ENCODE results near the gene GOLPH3L.
A peak's percentile ranks its signal among the peaks of the same experiment; 100 is the strongest.

The GOLPH3L gene

DNA sequence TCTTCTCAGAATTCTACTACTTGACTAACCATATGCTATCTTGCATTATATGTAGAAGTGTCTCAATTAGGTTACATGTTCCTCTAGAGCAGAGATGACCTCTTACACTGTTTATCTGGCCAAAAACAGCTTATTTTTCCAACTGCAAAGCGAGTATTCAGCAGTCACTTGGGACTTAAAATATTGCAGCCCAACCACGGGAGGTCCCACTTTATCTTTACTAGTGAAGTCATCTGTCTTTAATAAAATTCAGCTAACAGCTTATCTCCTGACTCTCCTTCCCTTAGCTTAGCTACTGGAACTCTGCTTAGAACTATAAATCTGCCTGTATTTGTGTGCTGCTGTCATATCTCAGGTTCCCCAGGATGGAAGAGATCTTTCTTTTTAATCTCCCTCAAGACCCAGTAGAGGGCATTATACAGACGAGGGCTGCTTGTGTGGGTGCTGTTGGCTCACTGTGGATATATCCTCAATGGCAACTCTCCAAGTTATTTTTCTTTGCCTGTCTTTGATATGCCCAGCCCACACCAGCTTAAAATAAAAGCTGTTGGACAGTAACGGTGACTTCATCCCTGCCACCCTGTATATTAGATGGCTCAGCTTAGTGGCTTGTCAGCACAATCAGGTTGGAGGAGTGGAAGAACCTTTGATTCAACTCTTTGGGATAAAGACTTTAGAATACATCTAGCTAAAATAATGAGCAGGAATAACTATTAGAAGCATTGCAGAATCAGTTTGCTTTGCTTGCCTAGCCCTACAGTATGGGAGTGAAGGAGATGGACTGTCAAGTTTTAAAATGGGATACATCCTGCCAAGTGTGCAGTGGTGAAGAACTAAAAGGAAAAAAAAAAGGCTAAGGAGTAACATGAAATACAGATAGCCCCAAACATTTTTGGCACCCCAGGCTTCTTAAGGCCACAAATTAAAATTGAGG, 77.1 kb downstream of the GOLPH3L start:
- Histone ChIP-seq H3K36me3 (ENCODE audit: control insufficient read depth in 2 of 2, insufficient read depth in 1 of 2, low read length in 2 of 2) (peaks cover 26 to 89% of the 10 kb centered on the region in 2 experiments), H3K4me3 (ENCODE audit: low read depth, low read length) (no peak overlapping the region), H3K4me1 (ENCODE audit: control insufficient read depth, insufficient read depth, low read length) (peaks cover 5% of the 10 kb centered on the region; the same call in 1 of the 2 replicates), H3K27ac (ENCODE audit: extremely low read depth, low read depth, low read length) (peak overlapping the region; percentile 21), H3K9me3 (ENCODE audit: control insufficient read depth, insufficient read depth, low read depth, low read length) (no peaks in the 10 kb centered on the region)
- POLR2A ChIA-PET = interaction anchor here (0.6 to 4.0 kb wide), 13 partner anchors 9 to 387 kb away, joined by 3 to 33 read pairs (median 5); partner anchors contain the start of genes ENSA, GOLPH3L, MCL1 and MINDY1
- CTCF ChIA-PET = interaction anchor here (0.6 to 4.6 kb wide), 17 partner anchors 9 to 1196 kb away, joined by 3 to 62 read pairs (median 4); partner anchors contain the start of genes ENSA and MCL1
- TF ChIP-seq HOXA7 (CRISPR knock-in tag; IDR thresholded peaks at IDR 0.05; ENCODE audit: borderline replicate concordance) = no peak
- no peak for TF ChIP-seq GLI4 (tag by site-specific recombination; IDR thresholded peaks at IDR 0.05)
- peak; percentile 84 for TF ChIP-seq ZXDB (tag by site-specific recombination; IDR thresholded peaks at IDR 0.05)
- no peak for TF ChIP-seq ZNF473 (tag by site-specific recombination; IDR thresholded peaks at IDR 0.05)
- peak; percentile 93 for TF ChIP-seq TRIM28 (IDR thresholded peaks at IDR 0.05; ENCODE audit: borderline replicate concordance, low read length)
- peak; percentile 31; the same call in 1 of the 2 replicates for TF ChIP-seq ZBTB21 (tag by site-specific recombination; IDR thresholded peaks at IDR 0.05)
- 0 out of 2 replicates have a peak, but pooled peaks have one; percentile 40 for TF ChIP-seq ZNF561 (tag by site-specific recombination; IDR thresholded peaks at IDR 0.05; ENCODE audit: borderline replicate concordance)
- no peak for TF ChIP-seq SALL2 (tag by site-specific recombination; IDR thresholded peaks at IDR 0.05; ENCODE audit: borderline replicate concordance)
- no peak for TF ChIP-seq ZNF266 (tag by site-specific recombination; IDR thresholded peaks at IDR 0.05; ENCODE audit: low read depth)
- TF ChIP-seq, protein P1, sequence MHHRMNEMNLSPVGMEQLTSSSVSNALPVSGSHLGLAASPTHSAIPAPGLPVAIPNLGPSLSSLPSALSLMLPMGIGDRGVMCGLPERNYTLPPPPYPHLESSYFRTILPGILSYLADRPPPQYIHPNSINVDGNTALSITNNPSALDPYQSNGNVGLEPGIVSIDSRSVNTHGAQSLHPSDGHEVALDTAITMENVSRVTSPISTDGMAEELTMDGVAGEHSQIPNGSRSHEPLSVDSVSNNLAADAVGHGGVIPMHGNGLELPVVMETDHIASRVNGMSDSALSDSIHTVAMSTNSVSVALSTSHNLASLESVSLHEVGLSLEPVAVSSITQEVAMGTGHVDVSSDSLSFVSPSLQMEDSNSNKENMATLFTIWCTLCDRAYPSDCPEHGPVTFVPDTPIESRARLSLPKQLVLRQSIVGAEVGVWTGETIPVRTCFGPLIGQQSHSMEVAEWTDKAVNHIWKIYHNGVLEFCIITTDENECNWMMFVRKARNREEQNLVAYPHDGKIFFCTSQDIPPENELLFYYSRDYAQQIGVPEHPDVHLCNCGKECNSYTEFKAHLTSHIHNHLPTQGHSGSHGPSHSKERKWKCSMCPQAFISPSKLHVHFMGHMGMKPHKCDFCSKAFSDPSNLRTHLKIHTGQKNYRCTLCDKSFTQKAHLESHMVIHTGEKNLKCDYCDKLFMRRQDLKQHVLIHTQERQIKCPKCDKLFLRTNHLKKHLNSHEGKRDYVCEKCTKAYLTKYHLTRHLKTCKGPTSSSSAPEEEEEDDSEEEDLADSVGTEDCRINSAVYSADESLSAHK (tag by site-specific recombination; IDR thresholded peaks at IDR 0.05) = no peak
- no peak for TF ChIP-seq ZNF239 (tag by site-specific recombination; IDR thresholded peaks at IDR 0.05)
- no peak for TF ChIP-seq ZNF426 (tag by site-specific recombination; IDR thresholded peaks at IDR 0.05)
- peak; percentile 64 for TF ChIP-seq EGR2 (tag by site-specific recombination; IDR thresholded peaks at IDR 0.05; ENCODE audit: low read depth)
- TF ChIP-seq ZBTB1 (tag by site-specific recombination; IDR thresholded peaks at IDR 0.05) = no peak
- no peak for TF ChIP-seq BCL11A (tag by site-specific recombination; IDR thresholded peaks at IDR 0.05; ENCODE audit: low read depth)
- TF ChIP-seq, protein P2, sequence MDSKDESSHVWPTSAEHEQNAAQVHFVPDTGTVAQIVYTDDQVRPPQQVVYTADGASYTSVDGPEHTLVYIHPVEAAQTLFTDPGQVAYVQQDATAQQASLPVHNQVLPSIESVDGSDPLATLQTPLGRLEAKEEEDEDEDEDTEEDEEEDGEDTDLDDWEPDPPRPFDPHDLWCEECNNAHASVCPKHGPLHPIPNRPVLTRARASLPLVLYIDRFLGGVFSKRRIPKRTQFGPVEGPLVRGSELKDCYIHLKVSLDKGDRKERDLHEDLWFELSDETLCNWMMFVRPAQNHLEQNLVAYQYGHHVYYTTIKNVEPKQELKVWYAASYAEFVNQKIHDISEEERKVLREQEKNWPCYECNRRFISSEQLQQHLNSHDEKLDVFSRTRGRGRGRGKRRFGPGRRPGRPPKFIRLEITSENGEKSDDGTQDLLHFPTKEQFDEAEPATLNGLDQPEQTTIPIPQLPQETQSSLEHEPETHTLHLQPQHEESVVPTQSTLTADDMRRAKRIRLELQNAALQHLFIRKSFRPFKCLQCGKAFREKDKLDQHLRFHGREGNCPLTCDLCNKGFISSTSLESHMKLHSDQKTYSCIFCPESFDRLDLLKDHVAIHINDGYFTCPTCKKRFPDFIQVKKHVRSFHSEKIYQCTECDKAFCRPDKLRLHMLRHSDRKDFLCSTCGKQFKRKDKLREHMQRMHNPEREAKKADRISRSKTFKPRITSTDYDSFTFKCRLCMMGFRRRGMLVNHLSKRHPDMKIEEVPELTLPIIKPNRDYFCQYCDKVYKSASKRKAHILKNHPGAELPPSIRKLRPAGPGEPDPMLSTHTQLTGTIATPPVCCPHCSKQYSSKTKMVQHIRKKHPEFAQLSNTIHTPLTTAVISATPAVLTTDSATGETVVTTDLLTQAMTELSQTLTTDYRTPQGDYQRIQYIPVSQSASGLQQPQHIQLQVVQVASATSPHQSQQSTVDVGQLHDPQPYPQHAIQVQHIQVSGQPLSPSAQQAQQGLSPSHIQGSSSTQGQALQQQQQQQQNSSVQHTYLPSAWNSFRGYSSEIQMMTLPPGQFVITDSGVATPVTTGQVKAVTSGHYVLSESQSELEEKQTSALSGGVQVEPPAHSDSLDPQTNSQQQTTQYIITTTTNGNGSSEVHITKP (tag by site-specific recombination; IDR thresholded peaks at IDR 0.05) = 0 out of 2 replicates have a peak, but pooled peaks have one; percentile 37
- TF ChIP-seq ZNF843 (tag by site-specific recombination; IDR thresholded peaks at IDR 0.05) = peak; percentile 84
- TF ChIP-seq ZBTB48 (tag by site-specific recombination; IDR thresholded peaks at IDR 0.05) = no peak
- peak; percentile 78 for TF ChIP-seq ZNF629 (tag by site-specific recombination; IDR thresholded peaks at IDR 0.05)
- 0 out of 2 replicates have a peak, but pooled peaks have one; percentile 30 for TF ChIP-seq ZNF610 (tag by site-specific recombination; IDR thresholded peaks at IDR 0.05; ENCODE audit: borderline replicate concordance)
- 0 out of 2 replicates have a peak, but pooled peaks have one; percentile 18 for TF ChIP-seq ZNF394 (tag by site-specific recombination; IDR thresholded peaks at IDR 0.05; ENCODE audit: borderline replicate concordance)
- TF ChIP-seq ZBTB8A (tag by site-specific recombination; IDR thresholded peaks at IDR 0.05) = no peak
- 0 out of 2 replicates have a peak, but pooled peaks have one; percentile 19 for TF ChIP-seq ZBTB17 (tag by site-specific recombination; IDR thresholded peaks at IDR 0.05)
- TF ChIP-seq, protein P3, sequence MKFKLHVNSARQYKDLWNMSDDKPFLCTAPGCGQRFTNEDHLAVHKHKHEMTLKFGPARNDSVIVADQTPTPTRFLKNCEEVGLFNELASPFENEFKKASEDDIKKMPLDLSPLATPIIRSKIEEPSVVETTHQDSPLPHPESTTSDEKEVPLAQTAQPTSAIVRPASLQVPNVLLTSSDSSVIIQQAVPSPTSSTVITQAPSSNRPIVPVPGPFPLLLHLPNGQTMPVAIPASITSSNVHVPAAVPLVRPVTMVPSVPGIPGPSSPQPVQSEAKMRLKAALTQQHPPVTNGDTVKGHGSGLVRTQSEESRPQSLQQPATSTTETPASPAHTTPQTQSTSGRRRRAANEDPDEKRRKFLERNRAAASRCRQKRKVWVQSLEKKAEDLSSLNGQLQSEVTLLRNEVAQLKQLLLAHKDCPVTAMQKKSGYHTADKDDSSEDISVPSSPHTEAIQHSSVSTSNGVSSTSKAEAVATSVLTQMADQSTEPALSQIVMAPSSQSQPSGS (tag by site-specific recombination; IDR thresholded peaks at IDR 0.05; ENCODE audit: low read depth) = no peak
- TF ChIP-seq, protein P4, sequence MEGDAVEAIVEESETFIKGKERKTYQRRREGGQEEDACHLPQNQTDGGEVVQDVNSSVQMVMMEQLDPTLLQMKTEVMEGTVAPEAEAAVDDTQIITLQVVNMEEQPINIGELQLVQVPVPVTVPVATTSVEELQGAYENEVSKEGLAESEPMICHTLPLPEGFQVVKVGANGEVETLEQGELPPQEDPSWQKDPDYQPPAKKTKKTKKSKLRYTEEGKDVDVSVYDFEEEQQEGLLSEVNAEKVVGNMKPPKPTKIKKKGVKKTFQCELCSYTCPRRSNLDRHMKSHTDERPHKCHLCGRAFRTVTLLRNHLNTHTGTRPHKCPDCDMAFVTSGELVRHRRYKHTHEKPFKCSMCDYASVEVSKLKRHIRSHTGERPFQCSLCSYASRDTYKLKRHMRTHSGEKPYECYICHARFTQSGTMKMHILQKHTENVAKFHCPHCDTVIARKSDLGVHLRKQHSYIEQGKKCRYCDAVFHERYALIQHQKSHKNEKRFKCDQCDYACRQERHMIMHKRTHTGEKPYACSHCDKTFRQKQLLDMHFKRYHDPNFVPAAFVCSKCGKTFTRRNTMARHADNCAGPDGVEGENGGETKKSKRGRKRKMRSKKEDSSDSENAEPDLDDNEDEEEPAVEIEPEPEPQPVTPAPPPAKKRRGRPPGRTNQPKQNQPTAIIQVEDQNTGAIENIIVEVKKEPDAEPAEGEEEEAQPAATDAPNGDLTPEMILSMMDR (tag by site-specific recombination; IDR thresholded peaks at IDR 0.05) = peak; percentile 22; the same call in 1 of the 2 replicates

All from HEK293 (cell line).